Activated naive CD8-positive, alpha-beta T cell treated with anti-CD3 and anti-CD28 coated beads for 36 hours (primary cell): ENCODE results near the gene DNM3. TPM values are rescaled to one million over a fixed set of nuclear protein-coding genes. Genes with fewer than 3 reads are reported as not detected.
A peak's percentile ranks its signal among the peaks of the same experiment; 100 is the strongest.
"Not testable (repeated sequence)": the region's sequence is repeated elsewhere in the genome, so short reads cannot be mapped to it uniquely, and the experiment has no call there.

Source experiments
- DNase-seq: peaks from one replicate; pipeline ENCODE4 v3.0.0; 2021
- H3K27ac Mint-ChIP-seq: one replicate; pipeline ENCODE4 v1.8.0; 2022; ENCODE audit warnings: mild to moderate bottlenecking, moderate library complexity, mixed read lengths
- H3K27me3 Mint-ChIP-seq: one replicate; pipeline ENCODE4 v1.8.0; 2022; ENCODE audit warnings: mild to moderate bottlenecking, mixed read lengths
- H3K36me3 Mint-ChIP-seq: one replicate; pipeline ENCODE4 v1.8.0; 2021; ENCODE audit warnings: mild to moderate bottlenecking, mixed read lengths
- H3K4me1 Mint-ChIP-seq: one replicate; pipeline ENCODE4 v1.8.0; 2021; ENCODE audit warnings: mixed read lengths
- H3K4me3 Mint-ChIP-seq: one replicate; pipeline ENCODE4 v1.8.0; 2022; ENCODE audit warnings: mild to moderate bottlenecking, moderate library complexity, mixed read lengths
- H3K9me3 Mint-ChIP-seq: one replicate; pipeline ENCODE4 v1.8.0; 2022; ENCODE audit warnings: mixed read lengths
- total RNA-seq, 2 experiments: library from RNA; stranded (reverse); gene quantifications; one replicate each; pipeline ENCODE4 v1.2.3, GENCODE V29; 2021

The DNM3 gene
- total RNA-seq: under 1 TPM; 0.34 to 0.35 TPM

DNA sequence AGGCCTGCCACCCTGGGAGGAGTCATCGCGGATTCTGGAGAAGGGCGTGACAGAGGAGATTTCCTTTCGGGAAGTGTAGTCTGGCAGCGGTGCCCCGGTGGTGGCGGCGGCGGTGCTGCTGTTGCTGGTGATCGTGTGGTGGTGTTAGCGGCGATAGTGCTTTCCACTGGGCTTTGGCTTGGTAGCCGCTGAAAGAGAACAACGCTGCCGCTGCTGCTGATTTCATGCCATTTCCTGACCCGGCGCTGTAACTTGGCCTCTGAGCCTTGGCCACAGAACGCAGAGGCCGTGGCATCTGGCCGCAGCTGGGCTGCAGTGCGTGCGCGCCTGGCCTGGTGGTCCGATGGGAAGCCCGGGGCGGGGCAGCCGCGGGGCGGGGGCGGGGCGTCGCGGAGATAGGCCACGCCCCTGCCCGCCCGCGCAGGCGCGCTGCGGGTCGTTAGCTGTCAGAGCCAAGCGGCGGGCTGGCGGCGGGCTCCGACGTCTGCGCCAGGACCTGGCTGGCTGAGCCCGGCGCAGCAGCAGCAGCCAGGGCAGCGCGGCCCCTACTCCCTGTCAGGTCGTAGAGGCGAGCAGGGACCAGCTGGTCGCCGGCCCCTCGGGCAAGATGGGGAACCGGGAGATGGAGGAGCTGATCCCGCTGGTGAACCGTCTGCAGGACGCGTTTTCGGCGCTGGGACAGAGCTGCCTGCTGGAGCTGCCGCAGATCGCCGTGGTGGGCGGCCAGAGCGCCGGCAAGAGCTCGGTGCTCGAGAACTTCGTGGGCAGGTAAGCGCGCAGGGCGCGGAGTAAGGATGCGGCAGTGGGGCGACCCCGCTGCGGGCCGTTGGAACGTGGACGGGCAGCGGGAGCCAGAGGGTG is at the start of gene DNM3:
Gene DNM3 (plus strand): TSS at position 449 of the 861 bp plus-strand sequence. CDS start 159 bp downstream, at position 608.
- Mint-ChIP-seq H3K27me3 (peaks cover 27% of the 10 kb centered on the region), H3K4me1 (peaks cover 11% of the 10 kb centered on the region), H3K27ac (no peak within 1 kb of the TSS), H3K9me3 (no peaks in the 10 kb centered on the region), H3K4me3 (peak within 1 kb of the TSS; percentile 85), H3K36me3 (no peaks in the 10 kb centered on the region)
- peak; percentile 85 for DNase-seq

DNA sequence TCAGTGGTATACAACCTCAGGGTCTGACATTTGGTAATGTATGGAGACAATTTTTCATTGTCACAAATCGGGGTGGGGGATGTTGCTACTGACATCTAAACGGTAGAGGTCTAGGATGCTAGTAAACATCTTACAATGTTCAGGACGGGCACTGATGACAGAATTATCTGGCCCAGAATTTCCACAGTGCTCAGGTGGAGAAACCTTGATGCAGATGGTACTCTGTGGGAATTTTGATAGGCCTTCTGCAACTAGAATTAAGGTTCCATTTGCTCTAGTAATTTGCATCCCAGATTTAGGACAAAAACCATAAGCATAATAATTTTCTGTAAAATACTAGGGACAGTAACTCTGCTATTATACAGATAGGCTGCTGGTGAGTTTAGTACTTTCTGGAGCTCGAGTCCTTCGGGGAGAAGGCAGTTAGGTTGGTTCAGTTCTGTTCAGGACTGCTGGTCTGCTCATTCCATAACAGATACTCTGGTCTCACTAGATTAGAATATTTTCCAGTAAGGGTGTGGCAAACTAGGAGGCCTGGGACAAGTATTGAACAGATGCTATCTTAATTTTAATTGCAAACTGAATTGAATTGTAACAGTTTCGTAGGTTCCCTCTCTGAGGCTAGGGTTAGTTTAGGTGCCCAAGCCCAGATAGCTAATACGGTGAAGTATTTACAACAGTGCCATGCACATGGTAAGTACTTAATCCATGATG is 48.5 kb upstream of the DNM3 start:
- Mint-ChIP-seq H3K4me1 (peaks cover 27% of the 10 kb centered on the region), H3K4me3 (no peak overlapping the region), H3K36me3 (peaks cover 53% of the 10 kb centered on the region), H3K9me3 (no peaks in the 10 kb centered on the region), H3K27me3 (no peaks in the 10 kb centered on the region), H3K27ac (no peak overlapping the region)
- no peak for DNase-seq

DNA sequence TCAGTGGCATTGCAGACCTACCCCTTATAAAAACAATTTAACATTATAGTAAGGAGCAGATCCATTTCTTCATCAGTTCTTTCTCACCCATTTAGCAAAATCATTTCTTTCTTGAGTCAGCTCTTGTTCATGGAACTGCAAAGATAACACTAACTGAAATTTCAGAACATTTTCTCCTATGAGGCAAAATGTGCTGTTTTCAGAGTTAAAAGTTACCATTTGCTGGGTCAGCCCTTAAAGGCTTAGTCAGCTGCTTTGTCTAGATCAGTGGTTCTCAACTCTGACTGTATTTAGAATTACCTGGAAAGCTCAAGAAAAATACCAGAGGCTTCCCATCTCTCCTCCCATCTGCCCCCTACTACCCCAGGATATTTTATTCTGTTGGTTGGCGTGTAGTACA is 47.7 kb upstream of the DNM3 start:
- Mint-ChIP-seq H3K4me1 (peaks cover 23% of the 10 kb centered on the region), H3K27ac (peak overlapping the region; percentile 89), H3K36me3 (peaks cover 52% of the 10 kb centered on the region), H3K9me3 (no peaks in the 10 kb centered on the region), H3K27me3 (no peaks in the 10 kb centered on the region), H3K4me3 (peak overlapping the region; percentile 42)
- no peak for DNase-seq

DNA sequence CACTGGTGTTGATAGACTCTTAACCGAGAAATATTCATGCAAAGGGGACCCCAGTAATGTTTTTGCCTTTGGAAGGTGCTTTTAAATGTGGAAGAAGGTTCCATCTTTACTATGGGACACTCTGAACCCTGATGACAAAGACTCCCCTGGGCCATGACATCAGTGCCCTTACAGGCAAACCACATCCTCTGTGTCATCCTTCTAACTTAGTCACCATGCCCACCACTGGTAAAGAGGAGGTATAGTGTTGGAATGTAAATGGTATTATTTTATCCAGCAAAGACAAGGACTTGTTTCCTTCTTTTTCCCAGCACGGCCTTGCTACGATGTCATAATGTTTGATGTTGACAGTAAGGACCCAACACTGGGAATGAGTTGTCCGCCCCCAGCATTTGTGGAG is 47.2 kb upstream of the DNM3 start:
- Mint-ChIP-seq H3K4me1 (peaks cover 23% of the 10 kb centered on the region), H3K9me3 (no peaks in the 10 kb centered on the region), H3K27me3 (no peaks in the 10 kb centered on the region), H3K4me3 (peak overlapping the region; percentile 42), H3K36me3 (peaks cover 49% of the 10 kb centered on the region), H3K27ac (peak overlapping the region; percentile 89)
- peak; percentile 52 for DNase-seq

DNA sequence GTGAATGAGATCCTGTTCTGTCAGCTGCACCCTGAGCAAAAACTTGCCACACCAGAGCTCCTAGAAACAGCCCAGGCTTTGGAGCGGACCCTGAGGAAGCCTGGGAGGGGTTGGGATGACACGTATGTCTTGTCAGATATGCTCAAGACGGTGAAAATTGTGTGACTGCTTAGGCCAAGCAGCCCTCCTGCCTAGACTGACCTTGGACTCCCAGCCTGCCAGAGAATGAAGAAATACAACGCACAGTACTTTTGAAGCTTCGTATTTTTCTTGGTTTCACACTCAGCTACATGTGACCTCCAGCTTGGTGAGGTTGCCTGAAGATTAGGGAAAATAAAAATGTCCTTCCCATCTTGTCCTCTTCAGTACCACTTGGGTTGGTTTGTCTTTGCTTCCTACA is 44.7 kb upstream of the DNM3 start:
- Mint-ChIP-seq H3K4me3 (no peak overlapping the region), H3K36me3 (peaks cover 41% of the 10 kb centered on the region), H3K27ac (no peak overlapping the region), H3K9me3 (no peaks in the 10 kb centered on the region), H3K27me3 (no peaks in the 10 kb centered on the region), H3K4me1 (peaks cover 20% of the 10 kb centered on the region)
- DNase-seq: no peak

DNA sequence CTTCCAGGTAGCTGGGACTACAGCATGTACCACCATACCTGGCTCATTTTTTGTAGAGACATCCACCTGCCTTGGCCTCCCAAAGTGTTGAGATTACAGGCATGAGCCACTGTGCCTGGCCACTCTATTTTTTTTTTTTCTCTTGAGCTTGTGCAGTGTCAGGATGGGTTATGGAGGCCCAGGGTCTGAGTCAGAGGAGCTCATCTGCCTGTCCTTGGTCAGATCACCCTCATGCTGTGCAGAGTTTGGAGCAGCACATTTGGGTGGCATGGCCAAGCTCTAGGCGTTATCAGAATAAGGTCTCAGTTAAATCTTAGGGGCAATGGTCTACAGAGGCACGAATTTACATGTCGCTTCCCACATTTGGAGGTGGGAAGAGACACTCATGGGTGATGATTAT is 43.0 kb upstream of the DNM3 start:
- no peak overlapping the region for H3K27ac Mint-ChIP-seq
- no peak for DNase-seq

DNA sequence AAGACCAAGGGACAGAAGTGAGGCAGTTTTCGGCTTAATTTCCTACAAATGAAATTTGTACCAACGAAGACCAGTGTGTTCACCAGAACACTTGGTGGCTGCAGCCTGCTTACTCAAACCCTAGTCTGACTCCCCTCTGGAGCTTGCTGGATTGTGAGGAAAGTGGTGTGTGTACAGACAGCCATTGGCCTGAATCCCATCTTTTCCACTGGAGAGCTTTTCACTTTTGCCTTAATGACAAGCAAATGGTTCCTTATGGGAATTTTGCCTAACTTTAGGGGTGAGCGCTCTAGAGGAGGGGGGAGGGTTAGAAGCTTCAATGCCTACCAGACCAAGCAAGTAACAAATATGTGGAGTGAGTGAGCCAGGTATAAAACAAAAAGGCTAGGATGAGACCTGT is 42.5 kb upstream of the DNM3 start:
- no peak overlapping the region for H3K4me3 Mint-ChIP-seq
- H3K9me3 Mint-ChIP-seq: no peaks in the 10 kb centered on the region
- H3K27me3 Mint-ChIP-seq: no peaks in the 10 kb centered on the region
- peaks cover 30% of the 10 kb centered on the region for H3K36me3 Mint-ChIP-seq
- H3K4me1 Mint-ChIP-seq: peaks cover 10% of the 10 kb centered on the region
- H3K27ac Mint-ChIP-seq: no peak overlapping the region
- no peak for DNase-seq

More for the DNA sequence above, 43.0 kb upstream of the DNM3 start:
- peaks cover 14% of the 10 kb centered on the region for H3K4me1 Mint-ChIP-seq
- no peak overlapping the region for H3K4me3 Mint-ChIP-seq
- H3K27me3 Mint-ChIP-seq: no peaks in the 10 kb centered on the region
- no peaks in the 10 kb centered on the region for H3K9me3 Mint-ChIP-seq
- H3K36me3 Mint-ChIP-seq: peaks cover 33% of the 10 kb centered on the region

DNA sequence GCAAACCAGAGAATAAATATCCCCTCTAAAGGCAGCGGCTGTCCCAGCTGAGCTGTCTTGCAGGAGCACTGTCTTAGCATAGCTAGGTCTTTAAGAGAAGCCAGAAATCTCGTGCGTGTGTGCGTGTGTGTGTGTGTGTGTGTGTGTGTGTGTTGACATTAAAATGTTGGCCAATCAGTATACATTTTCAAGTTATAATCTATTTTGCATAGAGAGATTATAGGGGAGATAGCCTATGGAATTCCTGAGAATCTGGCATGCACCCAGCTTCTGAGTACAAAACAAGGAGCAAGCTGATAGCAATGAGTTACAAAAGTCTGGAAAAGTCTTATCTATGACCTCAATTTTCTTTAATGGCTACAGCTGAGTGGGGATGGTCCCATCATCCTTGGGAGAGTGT is 42.1 kb upstream of the DNM3 start:
- Mint-ChIP-seq H3K27ac (no peak overlapping the region), H3K9me3 (no peaks in the 10 kb centered on the region), H3K4me3 (no peak overlapping the region), H3K27me3 (no peaks in the 10 kb centered on the region), H3K4me1 (peaks cover 6% of the 10 kb centered on the region), H3K36me3 (peaks cover 26% of the 10 kb centered on the region)
- no peak for DNase-seq

- not testable (repeated sequence) for H3K27me3 Mint-ChIP-seq, H3K27ac Mint-ChIP-seq, H3K9me3 Mint-ChIP-seq, H3K4me1 Mint-ChIP-seq, H3K4me3 Mint-ChIP-seq, DNase-seq
- peaks cover 21% of the 10 kb centered on the region for H3K36me3 Mint-ChIP-seq
Measured at GRCh38 chr1:171799698-171800097, 41.6 kb upstream of the DNM3 start.

- no peaks in the 10 kb centered on the region for H3K9me3 Mint-ChIP-seq
- peaks cover 4% of the 10 kb centered on the region for H3K4me1 Mint-ChIP-seq
- DNase-seq: no peak
- no peak overlapping the region for H3K4me3 Mint-ChIP-seq
- peaks cover 16% of the 10 kb centered on the region for H3K36me3 Mint-ChIP-seq
- H3K27me3 Mint-ChIP-seq: no peaks in the 10 kb centered on the region
- no peak overlapping the region for H3K27ac Mint-ChIP-seq
Measured at GRCh38 chr1:171800342-171800741, 41.0 kb upstream of the DNM3 start.

DNA sequence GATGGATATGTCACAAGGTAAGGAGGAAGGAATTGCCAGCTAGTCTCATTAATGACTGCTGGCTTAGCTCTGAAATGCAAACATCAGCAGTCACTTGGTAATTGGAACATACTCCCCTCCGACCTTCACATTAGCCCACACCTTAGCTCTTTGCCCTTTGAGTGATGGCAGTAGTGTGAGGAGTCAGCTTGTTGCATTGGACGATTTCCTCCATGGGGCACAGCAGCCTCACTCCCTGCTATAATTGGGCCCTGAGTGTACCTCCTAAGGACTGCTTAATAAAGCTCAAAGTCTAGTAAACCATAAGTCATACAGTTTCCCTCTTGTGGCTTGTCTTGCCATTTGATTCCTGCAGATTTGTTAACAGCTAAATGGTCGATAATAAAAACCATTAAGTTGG is 40.4 kb upstream of the DNM3 start:
- Mint-ChIP-seq H3K9me3 (no peaks in the 10 kb centered on the region), H3K4me1 (peaks cover 8% of the 10 kb centered on the region), H3K36me3 (peaks cover 12% of the 10 kb centered on the region), H3K27me3 (no peaks in the 10 kb centered on the region), H3K4me3 (no peak overlapping the region), H3K27ac (no peak overlapping the region)
- DNase-seq: no peak

GRCh38 chr1:171801487-171801891 is 39.8 kb upstream of the DNM3 start:
- peaks cover 8% of the 10 kb centered on the region for H3K4me1 Mint-ChIP-seq
- no peak overlapping the region for H3K4me3 Mint-ChIP-seq
- H3K27ac Mint-ChIP-seq: no peak overlapping the region
- H3K36me3 Mint-ChIP-seq: peaks cover 9% of the 10 kb centered on the region
- no peak for DNase-seq
- H3K9me3 Mint-ChIP-seq: no peaks in the 10 kb centered on the region
- no peaks in the 10 kb centered on the region for H3K27me3 Mint-ChIP-seq

GRCh38 chr1:171802207-171802606 is 39.1 kb upstream of the DNM3 start:
- Mint-ChIP-seq H3K9me3 (no peaks in the 10 kb centered on the region), H3K27me3 (no peaks in the 10 kb centered on the region), H3K4me3 (no peak overlapping the region), H3K4me1 (peaks cover 10% of the 10 kb centered on the region), H3K36me3 (peaks cover 9% of the 10 kb centered on the region), H3K27ac (no peak overlapping the region)
- DNase-seq: no peak

GRCh38 chr1:171803045-171803444 is 38.3 kb upstream of the DNM3 start:
- no peaks in the 10 kb centered on the region for H3K27me3 Mint-ChIP-seq
- H3K27ac Mint-ChIP-seq: no peak overlapping the region
- no peak overlapping the region for H3K4me3 Mint-ChIP-seq
- DNase-seq: no peak
- H3K9me3 Mint-ChIP-seq: no peaks in the 10 kb centered on the region
- H3K36me3 Mint-ChIP-seq: peaks cover 7% of the 10 kb centered on the region
- peaks cover 10% of the 10 kb centered on the region for H3K4me1 Mint-ChIP-seq

DNA sequence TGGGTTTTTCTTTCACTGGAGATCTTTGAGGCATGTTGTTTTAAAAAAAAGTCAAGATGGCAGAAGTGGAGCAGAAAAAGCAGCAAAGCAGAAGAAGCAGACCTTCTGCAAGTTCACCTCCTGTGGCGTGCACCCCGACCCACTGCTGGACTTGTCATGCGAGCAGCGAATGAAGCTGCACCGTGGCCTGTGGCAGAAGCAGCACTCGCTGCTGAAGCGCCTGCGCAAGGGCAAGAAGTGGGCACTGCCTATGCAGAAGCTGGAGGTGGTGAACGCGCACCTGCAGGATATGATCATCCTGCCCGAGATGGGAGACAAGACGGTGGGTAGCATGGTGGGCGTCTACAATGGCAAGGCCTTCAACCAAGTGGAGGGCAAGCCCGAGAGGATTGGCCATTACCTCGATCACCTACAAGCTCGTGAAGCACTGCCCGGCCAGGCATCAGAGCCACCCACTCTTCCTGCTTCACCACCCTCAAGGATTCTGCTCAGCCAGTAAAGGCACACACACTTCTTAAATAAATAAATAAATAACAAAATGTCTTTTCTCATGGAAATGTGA is 37.8 kb upstream of the DNM3 start:
- no peak for DNase-seq
- Mint-ChIP-seq H3K9me3 (no peaks in the 10 kb centered on the region), H3K27ac (no peak overlapping the region), H3K36me3 (peaks cover 2% of the 10 kb centered on the region), H3K4me1 (peaks cover 10% of the 10 kb centered on the region), H3K27me3 (no peaks in the 10 kb centered on the region), H3K4me3 (no peak overlapping the region)
